Measurements from ENCODE around the gene H2AZ1.

H2AZ1 gene

DNA sequence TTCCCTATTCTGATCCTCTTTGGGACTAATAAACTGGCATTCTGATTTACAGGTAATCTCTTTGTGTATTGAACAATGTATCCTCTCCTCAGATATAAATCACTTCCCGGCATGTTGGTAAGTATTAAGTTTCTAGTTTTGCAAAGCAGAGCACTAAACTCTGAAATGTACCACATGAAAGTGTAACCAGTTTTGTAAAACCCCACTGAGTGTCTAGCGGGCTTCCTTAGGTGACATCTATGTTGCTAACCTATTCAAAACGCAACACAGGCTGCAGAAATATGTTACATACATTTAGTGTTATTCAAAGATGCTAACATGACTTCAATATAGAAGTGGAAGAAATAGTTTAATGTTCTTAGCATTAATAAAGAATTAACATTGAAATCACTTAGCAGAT, 28.9 kb downstream of the H2AZ1 start:
- H3K9ac ChIP-seq (ENCODE audit: low read depth, low read length, poor library complexity, severe bottlenecking): no peak overlapping the region
- no peaks in the 10 kb centered on the region for H3F3A ChIP-seq (ENCODE audit: low read depth)
- no peaks in the 10 kb centered on the region for H3K79me2 ChIP-seq (ENCODE audit: insufficient read depth, low read length)
- no peaks in the 10 kb centered on the region for H3K9me2 ChIP-seq (replicated peaks; ENCODE audit: low read depth, low read length)
- TF ChIP-seq, protein P1, sequence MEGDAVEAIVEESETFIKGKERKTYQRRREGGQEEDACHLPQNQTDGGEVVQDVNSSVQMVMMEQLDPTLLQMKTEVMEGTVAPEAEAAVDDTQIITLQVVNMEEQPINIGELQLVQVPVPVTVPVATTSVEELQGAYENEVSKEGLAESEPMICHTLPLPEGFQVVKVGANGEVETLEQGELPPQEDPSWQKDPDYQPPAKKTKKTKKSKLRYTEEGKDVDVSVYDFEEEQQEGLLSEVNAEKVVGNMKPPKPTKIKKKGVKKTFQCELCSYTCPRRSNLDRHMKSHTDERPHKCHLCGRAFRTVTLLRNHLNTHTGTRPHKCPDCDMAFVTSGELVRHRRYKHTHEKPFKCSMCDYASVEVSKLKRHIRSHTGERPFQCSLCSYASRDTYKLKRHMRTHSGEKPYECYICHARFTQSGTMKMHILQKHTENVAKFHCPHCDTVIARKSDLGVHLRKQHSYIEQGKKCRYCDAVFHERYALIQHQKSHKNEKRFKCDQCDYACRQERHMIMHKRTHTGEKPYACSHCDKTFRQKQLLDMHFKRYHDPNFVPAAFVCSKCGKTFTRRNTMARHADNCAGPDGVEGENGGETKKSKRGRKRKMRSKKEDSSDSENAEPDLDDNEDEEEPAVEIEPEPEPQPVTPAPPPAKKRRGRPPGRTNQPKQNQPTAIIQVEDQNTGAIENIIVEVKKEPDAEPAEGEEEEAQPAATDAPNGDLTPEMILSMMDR (conservative IDR thresholded peaks at IDR 0.05; ENCODE audit: low read length): no peak
- TF ChIP-seq EZH2phosphoT487 (IDR thresholded peaks at IDR 0.05; ENCODE audit: borderline replicate concordance): no peak
- no peak overlapping the region for H2AFZ ChIP-seq (ENCODE audit: low read length)
- H3K9me3 ChIP-seq (ENCODE audit: insufficient read depth, low read depth, low read length): 0 out of 2 replicates have a peak, but pooled peaks cover 5% of the 10 kb centered on the region
- no peak overlapping the region for H3K4me3 ChIP-seq (ENCODE audit: low read length, poor library complexity, severe bottlenecking)
- no peaks in the 10 kb centered on the region for H3K4me1 ChIP-seq (ENCODE audit: insufficient read depth, low read length, poor library complexity, severe bottlenecking)
- H4K20me1 ChIP-seq (ENCODE audit: insufficient read depth, low read length, poor library complexity, severe bottlenecking): peaks cover 2% of the 10 kb centered on the region
- H3K27me3 ChIP-seq (ENCODE audit: insufficient read depth, low read length, poor library complexity, severe bottlenecking): no peaks in the 10 kb centered on the region
- no peak overlapping the region for H3K4me2 ChIP-seq (ENCODE audit: low read depth, low read length, poor library complexity, severe bottlenecking)
- H3K36me3 ChIP-seq (ENCODE audit: insufficient read depth, low read length): peaks cover 48% of the 10 kb centered on the region

DNA sequence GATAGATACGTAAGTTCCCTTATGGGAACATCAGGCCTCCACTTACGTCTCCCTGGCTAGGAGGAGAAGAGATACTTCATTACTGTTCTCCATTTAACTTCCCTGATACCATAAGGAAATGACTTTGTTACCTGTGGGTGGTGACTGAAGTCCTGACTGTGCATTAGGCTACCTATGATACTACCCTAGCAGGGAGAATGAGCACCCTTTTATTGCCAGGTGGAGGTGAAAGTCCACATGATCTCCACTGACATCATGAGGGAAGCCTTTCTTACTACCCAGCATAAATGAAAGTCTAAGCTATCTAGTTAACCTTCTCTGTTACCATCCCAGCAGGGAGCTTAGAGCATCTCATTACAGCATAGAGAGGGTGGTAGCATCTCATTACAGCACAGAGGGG, 31.4 kb downstream of the H2AZ1 start:
- Histone ChIP-seq H3K27me3 (ENCODE audit: insufficient read depth, low read length, poor library complexity, severe bottlenecking) (no peaks in the 10 kb centered on the region), H4K20me1 (ENCODE audit: insufficient read depth, low read length, poor library complexity, severe bottlenecking) (peaks cover 11% of the 10 kb centered on the region), H3K4me2 (ENCODE audit: low read depth, low read length, poor library complexity, severe bottlenecking) (no peak overlapping the region), H3K4me3 (ENCODE audit: low read length, poor library complexity, severe bottlenecking) (no peak overlapping the region), H3K9me3 (ENCODE audit: insufficient read depth, low read depth, low read length) (0 out of 2 replicates have a peak, but pooled peaks cover 5% of the 10 kb centered on the region), H3K4me1 (ENCODE audit: insufficient read depth, low read length, poor library complexity, severe bottlenecking) (peaks cover 7% of the 10 kb centered on the region), H3F3A (ENCODE audit: low read depth) (no peaks in the 10 kb centered on the region), H3K79me2 (ENCODE audit: insufficient read depth, low read length) (no peaks in the 10 kb centered on the region), H3K9me2 (replicated peaks; ENCODE audit: low read depth, low read length) (no peaks in the 10 kb centered on the region), H3K36me3 (ENCODE audit: insufficient read depth, low read length) (peaks cover 35% of the 10 kb centered on the region), H2AFZ (ENCODE audit: low read length) (no peak overlapping the region), H3K9ac (ENCODE audit: low read depth, low read length, poor library complexity, severe bottlenecking) (no peak overlapping the region)
- no peak for TF ChIP-seq EZH2phosphoT487 (IDR thresholded peaks at IDR 0.05; ENCODE audit: borderline replicate concordance)
- TF ChIP-seq, protein P1 (conservative IDR thresholded peaks at IDR 0.05; ENCODE audit: low read length): no peak

DNA sequence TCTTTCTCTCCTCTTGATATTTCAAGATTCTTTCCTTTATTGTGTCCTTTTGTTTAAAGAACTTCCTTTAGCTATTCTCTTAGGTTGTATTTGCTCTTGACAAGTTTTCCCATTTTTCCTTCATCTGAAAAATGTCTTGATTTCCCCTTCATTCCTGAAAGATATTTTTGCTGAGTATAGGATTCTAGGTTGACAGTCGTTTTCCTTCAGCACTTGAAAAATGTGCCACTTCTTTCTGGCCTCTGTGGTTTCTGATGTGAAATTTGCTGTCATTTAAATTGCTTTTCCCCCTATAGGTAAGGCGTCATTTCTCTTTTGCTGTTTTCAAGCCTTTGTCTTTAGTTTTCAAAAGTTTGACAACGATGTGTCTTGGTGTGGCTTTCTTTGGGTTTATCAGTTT, 32.5 kb downstream of the H2AZ1 start:
- Histone ChIP-seq H2AFZ (ENCODE audit: low read length) (no peak overlapping the region), H3K9me3 (ENCODE audit: insufficient read depth, low read depth, low read length) (0 out of 2 replicates have a peak, but pooled peaks cover 5% of the 10 kb centered on the region), H3K4me2 (ENCODE audit: low read depth, low read length, poor library complexity, severe bottlenecking) (no peak overlapping the region), H3K4me1 (ENCODE audit: insufficient read depth, low read length, poor library complexity, severe bottlenecking) (peaks cover 7% of the 10 kb centered on the region), H3K36me3 (ENCODE audit: insufficient read depth, low read length) (peaks cover 31% of the 10 kb centered on the region), H3K27me3 (ENCODE audit: insufficient read depth, low read length, poor library complexity, severe bottlenecking) (no peaks in the 10 kb centered on the region), H3K9me2 (replicated peaks; ENCODE audit: low read depth, low read length) (no peaks in the 10 kb centered on the region), H3K9ac (ENCODE audit: low read depth, low read length, poor library complexity, severe bottlenecking) (no peak overlapping the region), H3K79me2 (ENCODE audit: insufficient read depth, low read length) (no peaks in the 10 kb centered on the region), H4K20me1 (ENCODE audit: insufficient read depth, low read length, poor library complexity, severe bottlenecking) (peaks cover 11% of the 10 kb centered on the region), H3F3A (ENCODE audit: low read depth) (no peaks in the 10 kb centered on the region), H3K4me3 (ENCODE audit: low read length, poor library complexity, severe bottlenecking) (no peak overlapping the region)
- no peak for TF ChIP-seq EZH2phosphoT487 (IDR thresholded peaks at IDR 0.05; ENCODE audit: borderline replicate concordance)
- TF ChIP-seq, protein P1 (conservative IDR thresholded peaks at IDR 0.05; ENCODE audit: low read length): no peak
